NCI-H1092 treated with DMSO at 0.1 percent for 48 hours (cell line): ENCODE results near the gene KRT12.
A peak's percentile ranks its signal among the peaks of the same experiment; 100 is the strongest.

ENCODE experiments used
- DNase-seq: peaks from one replicate; lab custom pipeline; 2025; lab: John Stamatoyannopoulos, UW

The KRT12 gene

GRCh38 chr17:40866838-40867237 is at the start of gene KRT12:
TSS of gene KRT12 (minus strand) at chr17:40867223. CDS start at chr17:40867186, 37 bp downstream.
- DNase-seq = no peak

DNA sequence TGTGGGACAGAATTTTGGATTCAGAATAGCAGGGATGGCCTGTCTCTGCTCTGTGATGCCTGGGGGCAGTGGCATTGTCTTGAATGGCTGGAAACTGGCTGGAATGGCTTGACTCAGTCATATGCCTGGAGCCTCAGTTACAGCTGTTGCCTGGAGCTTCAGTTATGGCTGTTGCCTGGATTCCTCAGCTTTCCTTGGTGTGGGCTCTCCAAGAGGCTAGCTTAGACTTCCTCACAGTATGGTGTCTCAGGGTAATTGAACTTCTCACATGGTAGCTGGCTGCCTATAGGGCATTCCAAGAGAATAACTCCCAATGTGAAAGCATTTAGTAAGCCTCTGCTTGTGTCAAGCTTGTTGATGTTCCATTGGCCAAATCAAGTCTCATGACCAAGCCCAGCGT is 49.3 kb upstream of the KRT12 start:
- no peak for DNase-seq

DNA sequence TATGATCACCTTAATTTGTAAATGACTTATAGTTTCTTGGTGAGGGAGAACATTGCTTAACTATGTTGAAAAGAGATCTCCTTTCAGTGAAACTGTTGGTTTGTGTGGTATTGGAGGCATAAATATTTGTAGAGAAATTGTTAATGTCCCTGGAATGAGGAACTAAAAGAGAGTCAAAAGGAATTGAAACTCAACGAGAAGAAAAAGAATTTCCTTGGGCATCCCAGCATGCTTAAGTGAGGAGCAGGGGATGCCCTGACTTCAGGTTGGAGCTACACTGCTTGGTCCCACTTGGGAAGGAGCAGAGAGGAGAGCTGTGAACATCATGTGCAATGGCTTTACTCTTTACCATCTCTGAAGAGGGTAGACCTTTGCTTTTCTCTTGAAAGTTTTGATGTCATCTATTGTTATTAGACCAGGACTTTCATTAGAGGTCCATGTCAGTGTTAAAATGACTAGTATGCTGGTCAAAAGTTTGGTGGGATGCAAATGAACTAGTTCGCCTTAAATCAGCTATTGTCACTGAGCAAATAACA is 48.8 kb upstream of the KRT12 start:
- DNase-seq = no peak

- DNase-seq = no peak
Observed at GRCh38 chr17:40915199-40915661, 48.2 kb upstream of the KRT12 start.

DNA sequence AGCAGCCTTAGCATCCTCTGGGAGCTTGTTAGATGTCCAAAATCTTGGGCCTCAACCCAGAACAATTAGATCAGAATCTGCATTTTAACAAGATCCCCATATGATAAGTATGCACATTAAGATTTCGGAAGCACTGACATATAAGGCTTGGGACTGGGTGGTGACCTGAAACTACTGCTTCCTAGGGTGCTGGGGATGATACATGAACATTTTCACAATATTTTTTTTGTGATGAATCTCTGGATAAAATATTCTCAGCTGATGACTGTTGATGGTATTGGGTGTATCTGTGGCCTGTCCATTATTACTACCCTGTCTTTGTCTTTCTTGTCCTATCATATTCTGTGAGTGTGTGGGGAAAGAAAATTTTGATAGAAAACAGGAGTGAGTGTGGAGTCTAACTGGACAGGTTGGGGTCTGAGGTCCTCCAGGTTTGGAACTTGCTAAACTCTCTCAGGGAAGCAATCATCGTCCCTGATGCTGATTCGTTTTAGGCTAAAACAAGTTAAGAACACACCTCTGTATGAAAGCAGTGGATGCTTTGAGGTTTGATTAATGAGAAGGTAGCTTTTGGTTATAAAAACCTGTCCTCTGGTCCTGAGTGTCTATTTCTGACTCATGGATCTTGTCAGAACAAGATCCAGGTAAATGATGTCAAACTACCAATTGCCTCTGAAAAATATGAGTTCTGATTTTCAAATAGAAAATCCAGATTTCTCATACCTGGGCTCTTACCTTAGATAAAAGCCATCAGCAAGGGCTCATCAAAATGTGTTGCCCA is 47.2 kb upstream of the KRT12 start:
- no peak for DNase-seq

DNA sequence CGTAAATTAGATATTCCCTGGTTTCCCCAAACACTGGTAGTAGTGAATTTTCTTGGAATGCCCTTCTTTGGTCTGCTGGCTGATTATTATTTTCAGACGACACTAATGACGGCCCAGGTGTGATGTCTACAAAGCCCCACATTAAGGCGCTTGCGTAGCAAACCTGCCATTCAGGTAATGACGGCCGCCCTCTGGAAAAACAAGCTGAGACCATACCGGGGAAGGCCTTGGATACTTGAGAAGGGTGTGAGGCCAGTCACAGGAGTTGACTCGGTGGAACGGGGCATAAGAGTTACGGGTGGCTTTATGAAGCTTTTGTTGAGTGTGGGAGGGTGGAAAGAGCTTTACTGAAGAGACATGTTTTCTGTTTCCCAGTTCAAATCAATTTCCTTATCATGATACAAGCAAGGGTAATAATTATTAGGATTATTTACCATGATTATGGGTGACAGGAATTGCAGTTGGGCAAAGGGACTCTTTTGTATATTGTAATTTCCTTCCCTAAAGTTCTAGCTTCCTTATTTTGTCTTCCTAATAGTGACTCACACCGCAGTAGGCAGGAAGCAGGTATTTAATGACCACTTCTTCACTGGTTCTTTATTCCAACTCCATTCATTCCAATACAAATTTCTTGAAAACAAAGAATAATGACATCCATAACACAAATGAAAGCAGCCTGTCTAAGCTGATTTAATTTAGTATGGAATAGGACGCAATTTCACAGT is 45.6 kb upstream of the KRT12 start:
- DNase-seq = no peak

DNA sequence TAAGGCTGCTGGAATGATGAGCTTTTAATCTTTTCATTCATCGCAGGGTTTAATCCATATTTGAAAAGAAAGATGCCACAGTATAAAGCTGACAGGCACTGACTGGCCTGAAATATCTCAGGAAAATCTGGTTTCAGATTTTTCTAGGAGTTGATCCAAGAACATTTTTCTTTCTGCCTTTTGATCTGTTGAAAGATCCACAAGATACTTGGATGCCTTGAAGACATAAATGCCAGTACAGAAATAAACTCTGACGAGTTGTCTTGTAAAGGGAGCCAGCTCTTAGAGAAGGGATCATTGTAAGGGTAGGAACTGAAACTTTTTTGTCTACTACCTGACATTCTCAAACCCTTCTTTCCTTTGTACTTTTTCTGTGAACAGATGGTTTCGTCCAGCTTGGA is 43.4 kb upstream of the KRT12 start:
- DNase-seq = no peak

- no peak for DNase-seq
Observed at GRCh38 chr17:40909755-40910154, 42.7 kb upstream of the KRT12 start.

DNA sequence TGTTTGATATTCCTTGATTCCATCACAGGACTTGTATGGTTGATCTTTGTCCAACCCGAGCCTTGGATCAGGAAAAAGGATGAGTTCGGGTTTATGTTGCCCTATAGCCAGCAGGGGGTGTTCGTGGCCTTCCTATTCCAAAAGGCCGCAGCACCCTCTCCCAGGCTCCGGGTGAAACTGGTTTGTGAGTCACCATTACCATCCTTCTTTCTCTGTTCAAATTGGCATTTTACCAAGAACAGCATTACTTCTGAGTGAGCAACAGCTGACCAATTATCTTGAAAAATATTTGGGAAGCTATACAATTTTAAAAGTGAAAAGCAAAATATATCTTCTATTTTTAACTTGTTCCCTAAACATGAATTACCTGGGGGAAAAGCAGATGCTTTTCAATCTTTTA is 42.3 kb upstream of the KRT12 start:
- DNase-seq = peak; percentile 75

DNA sequence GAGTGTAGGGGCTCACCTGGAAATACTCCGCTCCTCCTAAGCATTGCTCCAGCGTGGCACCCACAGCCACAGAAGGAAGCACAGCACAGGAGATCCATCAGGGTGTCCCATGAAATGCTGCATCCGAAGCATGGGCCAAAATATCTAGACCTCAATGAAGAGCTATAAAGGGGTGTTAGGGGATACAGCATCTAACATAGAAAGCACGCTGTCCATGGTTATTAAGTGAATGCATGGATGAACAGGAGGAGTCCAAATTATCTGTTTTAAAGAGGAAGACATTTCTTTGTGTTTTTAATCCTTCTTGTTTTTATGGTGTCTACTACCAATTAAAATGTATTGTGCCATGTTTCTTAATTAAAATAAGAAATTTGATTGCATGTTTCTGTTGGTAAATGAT is 39.6 kb upstream of the KRT12 start:
- DNase-seq = no peak

- no peak for DNase-seq
Observed at GRCh38 chr17:40905370-40905769, 38.3 kb upstream of the KRT12 start.

DNA sequence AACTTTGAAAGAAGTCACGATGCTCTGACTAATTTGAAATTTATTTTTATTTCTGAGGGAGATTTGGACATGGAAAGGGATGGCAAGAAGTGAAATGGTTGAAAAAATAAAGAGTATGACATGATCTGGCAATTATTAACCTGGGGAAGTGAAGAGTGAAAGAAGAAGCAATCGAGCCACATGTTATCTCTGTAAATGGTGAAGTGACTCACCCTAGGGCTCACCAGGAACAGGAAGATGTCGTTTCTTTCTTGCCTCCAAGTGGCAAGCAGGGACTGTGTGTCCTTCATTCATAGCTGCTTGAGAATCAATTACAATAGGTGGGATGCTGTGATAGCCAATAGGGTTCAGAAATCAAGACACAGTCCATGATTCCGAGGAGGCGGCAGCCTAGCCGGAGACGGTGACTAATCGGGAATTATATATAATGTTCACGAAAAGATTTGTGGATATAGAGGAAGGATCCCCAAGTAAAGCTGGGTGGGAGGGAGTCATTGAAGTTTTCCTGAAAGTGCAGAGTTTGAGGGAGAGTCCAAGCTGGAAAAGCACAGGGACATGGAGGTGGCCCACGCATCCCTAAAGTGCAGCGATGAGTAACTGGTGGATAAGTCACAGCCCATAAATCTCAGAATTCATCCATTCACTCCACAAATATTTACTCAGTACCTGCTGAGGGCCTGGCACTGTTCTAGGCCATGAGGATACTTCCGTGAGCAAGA is 36.3 kb upstream of the KRT12 start:
- DNase-seq = peak; percentile 32

DNA sequence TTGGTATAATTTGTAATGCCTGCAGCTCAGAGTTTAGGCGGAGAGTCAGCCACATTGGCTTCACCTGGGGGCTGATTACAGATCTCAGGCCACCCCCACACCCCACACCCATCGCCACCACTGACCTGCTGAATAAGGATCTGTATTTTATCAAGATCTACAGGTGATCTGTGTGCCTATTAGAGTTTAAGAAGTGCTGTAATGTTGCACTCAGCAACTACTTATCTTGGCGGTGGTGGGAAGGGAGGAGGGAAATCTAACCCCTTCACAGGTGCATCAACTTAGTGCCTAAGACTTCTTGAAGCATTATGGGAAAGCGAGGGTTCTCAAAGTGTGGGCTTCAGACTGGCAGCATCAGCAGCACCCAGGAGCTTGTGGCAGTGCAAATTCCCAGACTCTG is 35.5 kb upstream of the KRT12 start:
- DNase-seq = no peak

DNA sequence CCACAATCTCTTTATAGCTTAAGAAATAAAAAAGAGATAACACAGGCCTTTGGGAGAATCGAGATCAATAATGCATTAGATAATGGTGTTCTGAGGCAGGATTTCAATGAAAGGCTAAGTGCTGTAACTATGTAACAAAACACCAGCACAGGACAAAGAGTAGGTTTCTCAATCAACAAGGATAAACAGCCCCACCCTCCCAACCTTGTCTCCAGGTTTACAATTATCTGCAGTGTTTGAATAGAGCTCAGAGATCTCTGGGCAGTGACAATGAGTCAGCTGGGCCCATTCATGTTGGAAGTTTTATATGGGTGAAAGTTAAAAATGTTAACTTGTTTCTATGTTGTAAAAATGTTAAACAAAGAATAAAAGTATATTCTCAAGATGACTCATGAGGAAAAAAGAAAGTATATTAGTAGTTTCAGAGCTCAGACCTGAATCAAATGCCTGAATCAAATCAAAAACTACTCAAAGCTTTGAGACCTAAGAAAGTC is 35.0 kb upstream of the KRT12 start:
- DNase-seq = peak; percentile 18

DNA sequence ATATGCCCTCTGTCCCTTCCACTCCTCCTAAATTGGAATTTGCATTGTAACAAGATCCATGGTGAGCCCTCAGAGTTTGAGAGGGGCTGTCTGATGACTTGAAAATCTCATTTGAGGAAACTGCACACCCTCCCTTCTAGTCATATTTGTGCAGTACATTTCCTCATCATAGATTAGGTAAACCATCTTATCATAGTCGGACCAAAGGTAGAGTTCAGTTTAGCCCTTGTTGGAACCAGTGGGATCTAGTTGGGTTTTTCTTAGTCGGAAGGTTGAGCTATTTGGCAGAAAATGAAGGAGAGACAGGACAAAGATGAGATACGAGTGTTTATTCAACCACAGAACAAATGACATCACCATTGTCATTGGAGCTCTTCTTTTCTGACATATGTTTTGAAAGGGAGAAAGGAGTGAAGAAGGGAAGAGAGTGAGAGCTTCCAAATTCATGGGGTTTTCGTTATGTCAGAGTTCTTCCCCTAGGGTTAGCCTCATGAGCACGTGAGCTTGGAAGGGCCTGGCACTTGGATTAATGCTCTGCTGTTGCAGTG is 33.9 kb upstream of the KRT12 start:
- DNase-seq = no peak

GRCh38 chr17:40896916-40897455 is 30.0 kb upstream of the KRT12 start:
- DNase-seq = no peak

DNA sequence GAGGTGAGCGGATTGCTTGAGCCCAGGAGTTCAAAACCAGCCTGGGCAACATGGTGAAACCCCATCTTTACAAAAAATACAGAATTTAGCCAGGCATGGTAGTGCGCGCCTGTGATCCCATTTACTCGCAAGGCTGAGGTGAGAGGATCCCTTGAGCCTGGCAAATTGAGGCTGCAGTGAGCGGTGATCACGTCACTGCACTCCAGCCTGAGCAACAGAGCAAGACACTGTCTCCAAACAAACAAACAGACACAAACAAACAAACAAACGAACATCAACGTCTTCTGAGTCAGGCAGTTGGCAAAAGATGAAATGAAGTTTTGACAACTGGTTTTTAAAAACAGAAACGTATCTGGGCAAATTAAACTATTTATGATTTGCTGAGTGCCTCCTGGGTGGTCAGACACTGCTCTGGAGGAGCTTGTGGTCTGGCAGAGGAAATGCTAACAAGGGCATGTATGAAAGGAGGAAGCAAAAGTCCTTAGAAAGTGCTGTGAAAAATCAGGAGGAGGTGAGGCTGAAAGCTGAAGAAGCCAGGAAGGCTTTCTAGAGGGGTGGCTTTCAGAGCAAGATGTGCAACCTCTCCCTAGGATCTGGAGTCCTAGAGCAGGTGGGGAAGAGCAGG is 28.2 kb upstream of the KRT12 start:
- DNase-seq = no peak

GRCh38 chr17:40888196-40888720 is 21.2 kb upstream of the KRT12 start:
- DNase-seq = no peak

DNA sequence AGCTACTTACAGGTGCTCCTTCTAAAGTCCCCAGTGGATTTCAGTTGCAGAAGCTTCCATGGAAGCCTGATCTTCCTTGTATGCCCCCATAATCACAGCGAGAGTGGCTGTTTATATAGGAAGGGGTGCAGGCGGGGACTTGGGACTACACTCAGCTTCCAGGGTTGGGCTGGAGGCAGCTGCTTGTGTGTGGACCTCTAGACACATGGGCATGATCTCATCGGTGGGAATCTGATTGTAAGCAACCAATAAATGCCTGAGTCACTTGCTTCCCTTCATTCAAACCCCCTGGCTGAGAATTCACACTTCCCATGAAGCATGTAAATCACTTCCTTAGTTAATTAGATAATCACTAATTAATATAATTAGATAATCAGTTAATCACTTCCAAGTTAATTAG is 19.1 kb upstream of the KRT12 start:
- DNase-seq = peak; percentile 18

GRCh38 chr17:40884708-40885512 is 17.9 kb upstream of the KRT12 start, which contains the start of gene KRT20:
TSS of gene KRT20 (minus strand) at chr17:40885242. CDS start at chr17:40885185, 57 bp downstream.
- no peak for DNase-seq
